Measurements from ENCODE around the gene LHX6. TPM values are rescaled to one million over a fixed set of nuclear protein-coding genes. Genes with fewer than 3 reads are reported as not detected.

The LHX6 gene
- total and polyA plus RNA-seq, 2 donors from 2014 or later = 0.82 to 4.9 TPM

DNA sequence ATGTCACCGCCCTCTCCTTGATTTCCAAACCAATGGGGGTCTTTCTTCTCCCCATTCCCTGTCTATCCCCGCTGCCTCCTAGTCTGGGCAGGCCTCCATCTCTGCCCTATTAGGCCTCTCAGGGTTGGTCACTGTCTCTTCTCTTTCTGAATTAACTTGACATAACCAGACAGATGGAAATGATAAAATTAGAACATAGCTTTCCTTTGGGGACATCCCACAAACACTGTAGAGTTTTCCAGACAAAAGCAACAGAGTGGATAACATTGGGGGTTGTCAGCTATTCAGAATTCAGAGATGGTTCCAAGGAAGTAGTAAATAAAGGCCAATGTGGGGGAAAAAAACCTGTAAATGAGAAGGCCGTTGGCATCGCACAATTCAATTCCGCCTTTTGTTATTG is 24.7 kb downstream of the LHX6 start:
- no peak overlapping the region for H3K9ac ChIP-seq (ENCODE audit: low read length in 3 of 3)
- no peaks in the 10 kb centered on the region for H3K36me3 ChIP-seq (ENCODE audit: control insufficient read depth in 2 of 3, insufficient read depth in 3 of 3, low read length in 3 of 3)
- intact Hi-C loops (cut with DNase I) = no loop called here
- no peak overlapping the region for H3K27ac ChIP-seq (ENCODE audit: low read depth in 2 of 2, low read length in 2 of 2)
- no peak for FAIRE-seq
- TF ChIP-seq, protein P1, sequence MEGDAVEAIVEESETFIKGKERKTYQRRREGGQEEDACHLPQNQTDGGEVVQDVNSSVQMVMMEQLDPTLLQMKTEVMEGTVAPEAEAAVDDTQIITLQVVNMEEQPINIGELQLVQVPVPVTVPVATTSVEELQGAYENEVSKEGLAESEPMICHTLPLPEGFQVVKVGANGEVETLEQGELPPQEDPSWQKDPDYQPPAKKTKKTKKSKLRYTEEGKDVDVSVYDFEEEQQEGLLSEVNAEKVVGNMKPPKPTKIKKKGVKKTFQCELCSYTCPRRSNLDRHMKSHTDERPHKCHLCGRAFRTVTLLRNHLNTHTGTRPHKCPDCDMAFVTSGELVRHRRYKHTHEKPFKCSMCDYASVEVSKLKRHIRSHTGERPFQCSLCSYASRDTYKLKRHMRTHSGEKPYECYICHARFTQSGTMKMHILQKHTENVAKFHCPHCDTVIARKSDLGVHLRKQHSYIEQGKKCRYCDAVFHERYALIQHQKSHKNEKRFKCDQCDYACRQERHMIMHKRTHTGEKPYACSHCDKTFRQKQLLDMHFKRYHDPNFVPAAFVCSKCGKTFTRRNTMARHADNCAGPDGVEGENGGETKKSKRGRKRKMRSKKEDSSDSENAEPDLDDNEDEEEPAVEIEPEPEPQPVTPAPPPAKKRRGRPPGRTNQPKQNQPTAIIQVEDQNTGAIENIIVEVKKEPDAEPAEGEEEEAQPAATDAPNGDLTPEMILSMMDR (IDR thresholded peaks at IDR 0.05; ENCODE audit: borderline replicate concordance, extremely low read depth, insufficient read depth) = no peak
- no peaks in the 10 kb centered on the region for H3K9me3 ChIP-seq (ENCODE audit: control insufficient read depth in 2 of 3, insufficient read depth in 1 of 3, low read length in 3 of 3)
- DNase-seq = no peak
- H3K27me3 ChIP-seq (ENCODE audit: control insufficient read depth, insufficient read depth, low read length) = peaks cover 4% of the 10 kb centered on the region
- no peaks in the 10 kb centered on the region for H3K4me1 ChIP-seq (ENCODE audit: control insufficient read depth in 2 of 3, insufficient read depth in 2 of 3, low read depth in 1 of 3, low read length in 3 of 3)
- H3K4me3 ChIP-seq (ENCODE audit: low read length in 3 of 3) = no peak overlapping the region

DNA sequence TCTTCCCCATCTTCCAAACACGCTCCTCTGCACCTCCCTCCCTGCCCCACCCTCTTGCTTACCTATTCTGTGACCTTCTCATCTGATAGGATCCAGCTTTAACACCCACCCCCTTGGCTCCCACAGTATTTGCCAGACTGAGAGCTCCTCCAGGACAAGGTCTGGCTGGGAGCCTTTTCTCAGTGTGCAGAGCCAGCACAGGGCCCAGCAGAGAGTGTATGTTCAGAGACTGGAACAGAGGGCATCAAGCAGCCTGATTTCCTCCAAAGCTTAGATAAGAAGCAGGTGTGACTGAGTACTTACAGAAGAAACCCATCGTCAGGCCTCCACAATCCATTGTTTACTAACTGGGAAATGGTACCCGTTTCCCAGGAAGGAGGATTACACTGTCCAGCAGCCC is 26.6 kb downstream of the LHX6 start:
- H3K4me3 ChIP-seq (ENCODE audit: low read length in 3 of 3) = no peak overlapping the region
- H3K27ac ChIP-seq (ENCODE audit: low read depth in 2 of 2, low read length in 2 of 2) = no peak overlapping the region
- DNase-seq (peak in 1 of 5 donors; percentile 19), FAIRE-seq (no peak)
- TF ChIP-seq, protein P1 (IDR thresholded peaks at IDR 0.05; ENCODE audit: borderline replicate concordance, extremely low read depth, insufficient read depth) = no peak
- H3K4me1 ChIP-seq (ENCODE audit: control insufficient read depth in 2 of 3, insufficient read depth in 2 of 3, low read depth in 1 of 3, low read length in 3 of 3) = peaks cover 0 to 3% (median 0%) of the 10 kb centered on the region in 3 donors
- H3K36me3 ChIP-seq (ENCODE audit: control insufficient read depth in 2 of 3, insufficient read depth in 3 of 3, low read length in 3 of 3) = no peaks in the 10 kb centered on the region
- no peaks in the 10 kb centered on the region for H3K27me3 ChIP-seq (ENCODE audit: control insufficient read depth, insufficient read depth, low read length)
- intact Hi-C loops (cut with DNase I) = no loop called here
- H3K9me3 ChIP-seq (ENCODE audit: control insufficient read depth in 2 of 3, insufficient read depth in 1 of 3, low read length in 3 of 3) = no peaks in the 10 kb centered on the region
- no peak overlapping the region for H3K9ac ChIP-seq (ENCODE audit: low read length in 3 of 3)

DNA sequence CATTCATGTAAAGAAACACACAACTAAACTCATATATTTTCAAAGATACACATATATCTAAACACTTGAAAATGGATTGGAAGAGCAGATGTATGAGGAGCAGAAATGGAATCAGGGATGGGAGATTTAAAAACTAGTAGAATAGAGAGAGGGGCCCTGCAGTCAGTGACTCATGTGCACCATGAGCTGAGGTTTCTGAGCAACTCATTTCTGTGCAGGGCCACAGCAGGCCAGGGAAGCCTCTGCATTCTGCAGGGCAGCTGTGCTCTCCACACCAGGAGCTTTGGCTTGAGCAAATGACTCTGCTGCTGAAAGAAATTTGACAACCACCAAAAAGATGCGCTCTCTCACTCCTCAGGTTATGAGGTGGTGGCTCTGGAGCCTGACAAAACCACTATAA is 27.1 kb downstream of the LHX6 start:
- no peaks in the 10 kb centered on the region for H3K36me3 ChIP-seq (ENCODE audit: control insufficient read depth in 2 of 3, insufficient read depth in 3 of 3, low read length in 3 of 3)
- no peak for FAIRE-seq
- DNase-seq = no peak
- H3K27me3 ChIP-seq (ENCODE audit: control insufficient read depth, insufficient read depth, low read length) = no peaks in the 10 kb centered on the region
- TF ChIP-seq, protein P1 (IDR thresholded peaks at IDR 0.05; ENCODE audit: borderline replicate concordance, extremely low read depth, insufficient read depth) = no peak
- H3K4me1 ChIP-seq (ENCODE audit: control insufficient read depth in 2 of 3, insufficient read depth in 2 of 3, low read depth in 1 of 3, low read length in 3 of 3) = peaks cover 0 to 3% (median 0%) of the 10 kb centered on the region in 3 donors
- no peak overlapping the region for H3K9ac ChIP-seq (ENCODE audit: low read length in 3 of 3)
- no peak overlapping the region for H3K4me3 ChIP-seq (ENCODE audit: low read length in 3 of 3)
- H3K27ac ChIP-seq (ENCODE audit: low read depth in 2 of 2, low read length in 2 of 2) = no peak overlapping the region
- intact Hi-C loops (cut with DNase I) = no loop called here
- no peaks in the 10 kb centered on the region for H3K9me3 ChIP-seq (ENCODE audit: control insufficient read depth in 2 of 3, insufficient read depth in 1 of 3, low read length in 3 of 3)

DNA sequence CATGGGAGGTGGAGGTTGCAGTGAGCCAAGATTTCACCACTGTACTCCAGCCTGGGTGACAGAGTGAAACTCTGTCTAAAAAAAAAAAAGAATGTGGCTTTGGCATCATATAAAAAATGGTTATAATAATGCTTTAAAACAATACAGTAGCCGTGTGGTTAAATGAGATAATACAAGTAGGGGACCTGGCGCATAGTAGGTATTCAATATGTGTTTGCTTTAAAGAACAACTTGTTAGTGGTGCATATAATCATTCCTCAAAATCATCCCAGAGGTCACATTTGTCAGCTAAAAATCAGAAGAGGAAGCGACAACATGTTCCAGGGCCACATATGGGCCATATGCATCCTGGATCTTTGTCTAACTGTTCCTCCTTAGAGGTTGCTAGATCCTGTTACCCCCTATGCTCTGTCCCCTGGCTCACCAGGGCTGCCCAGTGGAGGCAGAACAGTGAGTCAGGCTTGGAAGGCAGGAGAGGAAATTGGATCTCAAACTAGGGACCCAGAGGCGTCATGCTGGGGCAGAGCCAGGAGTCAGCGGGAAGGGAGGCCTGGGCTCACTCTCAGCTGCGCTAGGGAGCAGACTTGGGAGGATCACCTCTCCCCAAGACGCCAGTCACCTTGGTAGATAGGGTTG is 27.7 kb downstream of the LHX6 start:
- Histone ChIP-seq H3K9ac (ENCODE audit: low read length in 3 of 3) (no peak overlapping the region), H3K27ac (ENCODE audit: low read depth in 2 of 2, low read length in 2 of 2) (no peak overlapping the region), H3K36me3 (ENCODE audit: control insufficient read depth in 2 of 3, insufficient read depth in 3 of 3, low read length in 3 of 3) (no peaks in the 10 kb centered on the region), H3K4me3 (ENCODE audit: low read length in 3 of 3) (no peak overlapping the region), H3K9me3 (ENCODE audit: control insufficient read depth in 2 of 3, insufficient read depth in 1 of 3, low read length in 3 of 3) (no peaks in the 10 kb centered on the region), H3K27me3 (ENCODE audit: control insufficient read depth, insufficient read depth, low read length) (no peaks in the 10 kb centered on the region), H3K4me1 (ENCODE audit: control insufficient read depth in 2 of 3, insufficient read depth in 2 of 3, low read depth in 1 of 3, low read length in 3 of 3) (peaks cover 0 to 3% (median 0%) of the 10 kb centered on the region in 3 donors)
- FAIRE-seq (no peak), DNase-seq (peak in 1 of 5 donors; percentile 35)
- TF ChIP-seq, protein P1 (IDR thresholded peaks at IDR 0.05; ENCODE audit: borderline replicate concordance, extremely low read depth, insufficient read depth) = no peak
- intact Hi-C loops (cut with DNase I) = no loop called here

Measured in kidney (tissue), 14 donors.